Right lobe of liver (tissue), 6 donors: ENCODE data around the gene SPIRE1. TPM values are rescaled to one million over a fixed set of nuclear protein-coding genes. Genes with fewer than 3 reads are reported as not detected.

ENCODE experiments used
- ATAC-seq, 4 donors: fragments of 200-7000 bp; cut with Tn5 transposase; one replicate each; pipeline ENCODE4 v1.9.1; 2020; ENCODE audit warnings: mild to moderate bottlenecking in 4 of 4, moderate library complexity in 4 of 4
- DNase-seq, 3 donors: peaks; one replicate each; pipeline ENCODE4 v3.0.0-alpha.2; 2020
- H3K27ac ChIP-seq, 3 donors: fragments of 200-600 bp; one replicate each; pipeline ENCODE4 v1.8.0; 2022
- H3K27me3 ChIP-seq, 2 donors: fragments of 200-600 bp; one replicate each; pipeline ENCODE4 v1.8.0; 2022
- H3K36me3 ChIP-seq, 4 donors: fragments of 200-600 bp; sonication (generic) in 1 of 4; one replicate each; pipeline versions ENCODE4 v1.5.1 to v1.8.0; 2017 to 2022; ENCODE audit warnings: control low read depth in 1 of 4
- H3K4me1 ChIP-seq, 4 donors: fragments of 200-600 bp; sonication (generic) in 1 of 4; one replicate each; pipeline versions ENCODE4 v1.5.1 to v1.8.0; 2017 to 2022; ENCODE audit warnings: control low read depth in 1 of 4
- H3K4me3 ChIP-seq, 3 donors: fragments of 200-600 bp; one replicate each; pipeline ENCODE4 v1.8.0; 2022
- H3K9me3 ChIP-seq, 4 donors: fragments of 200-600 bp; sonication (generic) in 1 of 4; one replicate each; pipeline versions ENCODE4 v1.5.1 to v1.8.0; 2017 to 2022; ENCODE audit warnings: control low read depth in 1 of 4
- CTCF ChIP-seq, 4 donors: fragments of 200-600 bp in 3 of 4; fragments of 450-650 bp in 1 of 4; IDR thresholded peaks; one replicate each; pipeline versions ENCODE4 v1.5.1 to v1.8.0; 2016 to 2022; ENCODE audit warnings: antibody characterized with exemption in 4 of 4, mild to moderate bottlenecking in 2 of 4
- POLR2A ChIP-seq: fragments of 450-650 bp; IDR thresholded peaks from one replicate; pipeline ENCODE4 v1.6.1; 2017; ENCODE audit warnings: antibody characterized with exemption, mild to moderate bottlenecking
- WGBS: methylation state at CpG from one replicate; pipeline ENCODE4 v1.1.6; 2018; ENCODE audit warnings: low coverage, low lambda C conversion rate; ENCODE audit not compliant: insufficient coverage; ENCODE audit errors: missing lambda C conversion rate; 5-methylcytosine and 5-hydroxymethylcytosine counted together
- intact Hi-C, 2 donors: fragments of 100-400 bp; cut with DNase I; formaldehyde crosslinking; loops; one replicate each; pipeline versions ENCODE4 v1.11.2 to v1.14.1; 2022
- total RNA-seq, 6 experiments: library from RNA; depleted of rRNA in 2 of 6; stranded (reverse); fragments of >200 nt in 2 of 6; fragmentation: NEBNext Ultra II Directional in 3 of 6; extraction: Animal tissue kit (Norgen Biotek cat#: 25700) in 3 of 6; gene quantifications; one replicate each; pipeline versions ENCODE4 v1.1.0 to v1.2.4, GENCODE V29; 2016 to 2023
- donor health status: DM: no; HTN: yes; CAD: no.
- donor health status: DM: no; HTN: no; CAD: no.
- donor health status: DM: no; HTN: no; CAD: no.
- donor health status: DM: no; HTN: yes; CAD: no.
- donor health status: DM: no; HTN: yes; CAD: no.

Gene SPIRE1
- total RNA-seq, 6 experiments from 2014 or later, result 2.2 to 19.1 (median 7.9) TPM

- peak in 1 of 4 donors; percentile 21 for ATAC-seq
These were observed 223.9 kb downstream of the SPIRE1 start for GRCh38 chr18:12433829-12434540.

GRCh38 chr18:12432881-12433280 is 225.0 kb downstream of the SPIRE1 start:
- ATAC-seq, result no peak
- no peak overlapping the region for H3K27ac ChIP-seq
- H3K27me3 ChIP-seq, result no peaks in the 10 kb centered on the region
- DNase-seq, result no peak
- H3K4me1 ChIP-seq, result no peaks in the 10 kb centered on the region
- TF ChIP-seq CTCF (IDR thresholded peaks at IDR 0.05) (no peak), POLR2A (no peak)
- H3K4me3 ChIP-seq, result no peak overlapping the region
- WGBS, result 100% methylated on average over 1 of the region's 31 CpGs
- H3K36me3 ChIP-seq, result no peaks in the 10 kb centered on the region
- no peaks in the 10 kb centered on the region for H3K9me3 ChIP-seq
- intact Hi-C loops, result no loop called here

More at GRCh38 chr18:12433829-12434540, 223.9 kb downstream of the SPIRE1 start:
- Histone ChIP-seq H3K36me3 (no peaks in the 10 kb centered on the region), H3K4me1 (no peaks in the 10 kb centered on the region), H3K27ac (no peak overlapping the region), H3K4me3 (no peak overlapping the region), H3K9me3 (no peaks in the 10 kb centered on the region), H3K27me3 (no peaks in the 10 kb centered on the region)
- no peak for TF ChIP-seq POLR2A
- no peak for TF ChIP-seq CTCF (IDR thresholded peaks at IDR 0.05)
- DNase-seq, result no peak
- intact Hi-C loops, result no loop called here
- WGBS, result 88% methylated on average over 18 of the region's 51 CpGs

- Histone ChIP-seq H3K4me1 (no peaks in the 10 kb centered on the region), H3K4me3 (no peak overlapping the region), H3K27ac (no peak overlapping the region), H3K27me3 (no peaks in the 10 kb centered on the region), H3K9me3 (no peaks in the 10 kb centered on the region), H3K36me3 (no peaks in the 10 kb centered on the region)
- ATAC-seq, result no peak
- TF ChIP-seq POLR2A, result no peak
- no peak for TF ChIP-seq CTCF (IDR thresholded peaks at IDR 0.05)
- intact Hi-C loops, result no loop called here
- WGBS, result 93% methylated on average over 14 of the region's 22 CpGs
- DNase-seq, result no peak
These were observed 225.7 kb downstream of the SPIRE1 start for GRCh38 chr18:12432196-12432595.

- Histone ChIP-seq H3K36me3 (no peaks in the 10 kb centered on the region), H3K4me1 (no peaks in the 10 kb centered on the region), H3K9me3 (no peaks in the 10 kb centered on the region), H3K27ac (no peak overlapping the region), H3K27me3 (no peaks in the 10 kb centered on the region), H3K4me3 (no peak overlapping the region)
- no peak for TF ChIP-seq POLR2A
- no peak for TF ChIP-seq CTCF (IDR thresholded peaks at IDR 0.05)
- intact Hi-C loops, result no loop called here
- DNase-seq, result no peak
- ATAC-seq, result no peak
- 93% methylated on average over 9 of the region's 16 CpGs for WGBS
These were observed 226.3 kb downstream of the SPIRE1 start for GRCh38 chr18:12431561-12431960.
